ENCODE data around the gene PRR19.

Gene PRR19

DNA sequence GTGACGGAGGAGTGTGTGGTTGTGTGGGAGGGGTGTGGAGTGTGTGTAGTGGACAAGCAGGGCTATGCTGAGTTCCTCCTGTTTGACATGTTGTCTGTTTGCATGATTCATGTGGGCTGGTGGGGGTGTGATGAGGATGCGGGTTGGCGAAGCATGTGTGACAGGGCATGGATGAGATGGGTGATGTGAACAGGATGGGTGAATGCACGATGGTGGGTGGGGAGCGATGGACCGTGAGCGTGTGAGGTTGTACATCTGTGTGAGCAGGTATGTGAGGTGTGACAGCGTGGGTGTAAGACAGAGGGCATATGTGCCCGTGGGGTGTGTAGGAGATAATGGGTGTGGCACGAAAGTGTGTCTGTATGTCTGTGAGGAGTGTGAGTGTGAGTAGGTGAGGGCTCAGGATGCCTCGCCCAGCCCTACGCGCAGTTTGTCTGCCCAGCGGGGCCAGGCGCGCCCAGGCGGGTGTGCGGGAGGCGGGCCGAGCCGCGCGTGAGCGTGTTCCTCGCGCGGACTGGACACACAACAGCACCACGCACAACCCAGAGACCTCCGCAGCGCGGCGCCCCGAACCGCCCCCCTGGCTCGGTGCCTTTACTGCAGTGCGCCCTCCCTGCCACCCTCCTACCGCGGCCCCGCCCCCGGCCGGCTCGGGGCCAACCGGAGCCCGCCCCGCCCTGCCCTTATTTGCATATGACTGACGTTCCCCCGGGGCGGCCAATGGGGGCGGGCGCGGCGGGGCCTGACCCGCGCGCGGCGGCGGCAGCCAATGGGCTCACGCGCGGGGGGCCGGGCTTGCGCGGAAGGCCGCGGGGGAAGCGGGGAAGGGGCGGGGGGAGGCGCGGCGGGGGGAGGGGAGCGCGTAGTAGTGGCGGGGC lies 18.5 kb upstream of the PRR19 start:
- DNase-seq (ENCODE audit: low read depth in 2 of 2, low spot score in 1 of 2): peak; percentile 88 to 92

DNA sequence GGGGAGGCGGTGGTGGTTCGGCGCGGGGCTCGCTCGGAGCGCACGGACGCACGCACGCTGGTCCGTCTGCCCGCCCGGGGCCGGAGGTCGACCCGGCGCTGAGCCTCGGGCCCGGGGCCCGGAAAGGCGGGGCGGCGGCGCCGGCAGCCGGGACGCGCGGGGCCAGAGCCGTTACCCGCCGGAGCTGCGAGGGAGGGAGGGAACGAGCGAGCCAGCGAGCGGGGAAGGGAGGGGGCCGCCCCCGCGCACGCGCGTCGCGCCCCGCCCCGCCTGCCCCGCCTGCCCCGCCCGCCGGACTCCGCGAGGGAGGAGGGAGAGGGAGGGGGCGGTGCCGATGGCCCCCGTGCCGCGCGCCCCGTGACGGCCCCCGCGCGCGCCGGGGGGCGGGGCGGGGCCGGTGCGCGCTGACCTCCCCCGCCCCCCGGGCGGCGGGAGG lies 17.8 kb upstream of the PRR19 start:
- DNase-seq (ENCODE audit: low read depth in 2 of 2, low spot score in 1 of 2): peak; percentile 53 to 71

DNA sequence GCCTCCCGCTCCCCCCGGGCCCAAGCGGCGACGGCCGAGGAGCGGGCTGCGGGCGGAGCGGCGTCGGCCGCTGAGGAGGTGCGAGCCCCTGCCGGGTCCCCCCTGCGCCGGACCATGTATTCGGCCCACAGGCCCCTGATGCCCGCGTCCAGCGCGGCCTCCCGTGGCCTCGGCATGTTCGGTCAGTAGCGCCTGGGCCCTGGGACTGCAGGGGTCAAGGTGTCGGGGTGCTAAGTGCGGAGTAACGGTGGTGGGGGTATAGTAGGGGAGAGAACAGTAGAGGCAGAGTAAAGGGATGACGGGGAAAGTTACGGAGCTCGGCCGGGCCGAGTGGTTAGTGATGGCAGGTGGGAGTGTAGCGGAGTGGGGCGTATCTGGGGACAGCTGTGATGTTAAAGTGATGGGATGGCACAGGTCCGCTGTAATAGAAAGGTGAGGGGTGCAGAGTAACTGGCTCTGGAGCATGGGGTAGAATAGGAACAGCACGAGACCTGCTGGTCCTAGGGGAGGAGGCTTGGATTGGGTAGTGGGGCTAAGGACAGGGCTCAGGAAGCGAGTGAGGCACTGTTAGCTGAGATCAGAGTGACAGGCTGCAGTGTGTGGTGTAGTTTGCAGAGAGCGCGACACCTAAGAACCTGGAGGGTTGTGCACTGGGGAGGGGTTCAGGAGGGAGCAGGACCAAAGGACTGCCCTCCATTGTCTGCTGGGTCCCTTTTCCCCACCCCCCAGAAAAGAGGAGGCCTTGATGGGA lies 17.2 kb upstream of the PRR19 start:
- no peak for DNase-seq (ENCODE audit: low read depth in 2 of 2, low spot score in 1 of 2)

DNA sequence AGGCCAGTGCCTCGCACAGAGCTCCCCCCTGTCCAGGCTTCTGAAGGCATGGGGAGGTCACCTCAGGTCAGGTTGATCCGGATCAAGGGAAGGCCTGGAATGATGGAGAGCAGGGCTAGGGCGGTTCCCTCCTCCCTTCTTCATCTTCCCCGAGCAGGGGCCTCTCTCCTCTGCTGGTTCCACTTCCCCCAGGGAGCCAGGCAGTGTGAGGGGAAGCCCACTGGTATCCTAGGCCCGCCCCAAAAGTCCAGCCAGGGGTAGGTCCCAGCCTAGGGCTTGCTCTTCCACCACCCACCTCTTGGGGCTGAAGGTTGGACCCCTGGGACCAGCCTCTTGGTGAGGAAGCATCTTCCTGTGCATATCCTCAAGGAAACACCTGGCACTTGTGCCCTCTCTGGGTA lies 16.4 kb upstream of the PRR19 start:
- DNase-seq (ENCODE audit: low read depth in 2 of 2, low spot score in 1 of 2): no peak

DNA sequence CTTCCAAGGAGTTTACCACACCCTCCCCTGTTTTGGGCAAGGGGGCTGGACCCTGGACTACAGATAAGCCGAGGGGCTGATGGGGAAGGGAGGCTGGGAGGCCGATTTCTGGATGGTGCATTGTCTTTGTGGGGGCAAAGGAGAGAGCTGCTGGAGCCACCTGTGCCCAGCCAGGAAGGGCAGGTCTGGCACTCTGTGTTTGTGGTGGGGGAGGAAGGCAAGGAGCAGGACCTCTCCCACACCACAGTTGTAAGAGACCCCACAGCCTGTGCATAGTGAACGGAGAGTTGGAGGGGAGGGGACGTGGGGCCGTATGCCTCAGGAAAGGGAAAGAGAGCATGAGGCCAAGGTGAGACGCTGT lies 16.0 kb upstream of the PRR19 start:
- DNase-seq (ENCODE audit: low read depth in 2 of 2, low spot score in 1 of 2): no peak

DNA sequence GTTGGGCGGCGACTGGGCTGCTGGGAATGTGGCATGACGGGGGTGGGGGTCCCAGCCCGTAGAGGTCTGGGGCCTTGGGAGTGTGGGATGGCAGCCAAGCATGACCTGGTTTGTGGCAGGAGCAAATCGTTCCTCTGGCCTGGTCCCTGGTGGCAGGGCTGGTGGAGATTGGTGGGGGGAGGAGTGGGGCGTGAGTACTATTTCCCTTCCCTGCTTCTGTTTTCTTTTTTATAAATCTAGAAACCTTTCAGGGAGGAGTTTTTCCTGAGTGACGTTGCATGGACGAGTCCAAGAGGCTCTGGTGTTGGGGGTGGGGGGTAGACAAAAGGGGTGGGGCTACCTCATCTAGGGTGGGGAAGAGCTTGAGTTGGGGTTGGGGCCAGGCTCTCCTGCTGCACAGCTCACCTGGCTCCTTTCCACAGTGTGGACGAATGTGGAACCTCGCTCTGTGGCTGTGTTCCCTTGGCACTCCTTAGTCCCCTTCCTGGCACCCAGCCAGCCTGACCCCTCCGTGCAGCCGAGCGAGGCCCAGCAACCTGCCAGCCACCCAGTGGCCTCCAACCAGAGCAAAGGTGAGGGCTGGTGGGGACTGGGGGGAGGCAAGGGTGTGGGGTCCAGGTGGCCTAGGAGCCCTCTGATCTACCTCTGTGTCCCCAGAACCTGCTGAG lies 15.4 kb upstream of the PRR19 start:
- no peak for DNase-seq (ENCODE audit: low read depth in 2 of 2, low spot score in 1 of 2)

- DNase-seq (ENCODE audit: low read depth in 2 of 2, low spot score in 1 of 2): no peak
Observed at GRCh38 chr19:42287017-42287826, 14.7 kb upstream of the PRR19 start.

GRCh38 chr19:42287827-42288107 lies 14.2 kb upstream of the PRR19 start:
- DNase-seq (ENCODE audit: low read depth in 2 of 2, low spot score in 1 of 2): no peak

DNA sequence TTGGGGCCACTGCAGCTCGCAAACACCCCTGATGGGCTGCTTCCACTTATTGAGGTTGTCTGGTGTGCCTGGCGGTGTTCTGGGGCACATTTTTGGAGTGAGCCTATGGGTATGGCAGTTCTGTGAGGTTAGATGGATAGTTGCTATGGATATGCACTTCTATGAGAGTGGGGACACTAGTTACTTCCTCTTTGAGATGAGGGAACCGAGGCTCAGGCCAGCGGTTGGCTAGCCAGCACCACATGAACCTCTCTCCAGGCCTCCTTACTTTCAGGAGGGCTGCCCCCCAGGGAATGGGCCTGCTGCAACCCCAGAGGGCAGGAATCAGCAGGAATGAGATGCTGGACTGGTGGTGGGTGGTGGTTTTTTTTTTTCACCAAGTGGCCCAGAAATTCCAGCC lies 13.5 kb upstream of the PRR19 start:
- DNase-seq (ENCODE audit: low read depth in 2 of 2, low spot score in 1 of 2): no peak

DNA sequence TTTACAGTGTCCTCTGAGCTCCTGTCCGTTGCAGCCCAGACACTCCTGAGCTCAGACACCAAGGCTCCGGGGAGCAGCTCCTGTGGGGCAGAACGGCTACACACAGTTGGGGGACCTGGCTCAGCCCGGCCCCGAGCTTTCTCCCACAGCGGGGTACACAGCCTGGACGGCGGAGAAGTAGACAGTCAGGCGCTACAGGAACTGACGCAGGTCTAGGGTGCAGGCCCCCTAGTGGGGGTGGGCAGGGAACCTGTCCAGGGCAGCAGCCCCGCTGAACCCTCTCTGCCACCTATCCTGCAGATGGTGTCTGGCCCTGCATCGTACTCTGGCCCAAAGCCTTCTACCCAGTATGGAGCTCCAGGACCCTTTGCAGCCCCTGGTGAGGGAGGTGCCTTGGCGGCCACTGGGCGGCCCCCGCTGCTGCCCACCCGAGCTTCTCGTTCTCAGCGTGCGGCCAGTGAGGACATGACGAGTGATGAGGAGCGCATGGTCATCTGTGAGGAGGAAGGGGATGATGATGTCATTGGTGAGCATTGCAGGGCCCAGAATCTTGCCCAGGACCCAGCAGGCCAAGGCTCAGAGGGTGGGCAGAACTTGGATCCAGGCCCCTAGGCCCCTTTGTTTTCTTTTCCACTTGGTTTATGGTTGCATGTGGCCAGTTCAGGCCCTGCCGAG lies 12.9 kb upstream of the PRR19 start:
- DNase-seq (ENCODE audit: low read depth in 2 of 2, low spot score in 1 of 2): no peak

DNA sequence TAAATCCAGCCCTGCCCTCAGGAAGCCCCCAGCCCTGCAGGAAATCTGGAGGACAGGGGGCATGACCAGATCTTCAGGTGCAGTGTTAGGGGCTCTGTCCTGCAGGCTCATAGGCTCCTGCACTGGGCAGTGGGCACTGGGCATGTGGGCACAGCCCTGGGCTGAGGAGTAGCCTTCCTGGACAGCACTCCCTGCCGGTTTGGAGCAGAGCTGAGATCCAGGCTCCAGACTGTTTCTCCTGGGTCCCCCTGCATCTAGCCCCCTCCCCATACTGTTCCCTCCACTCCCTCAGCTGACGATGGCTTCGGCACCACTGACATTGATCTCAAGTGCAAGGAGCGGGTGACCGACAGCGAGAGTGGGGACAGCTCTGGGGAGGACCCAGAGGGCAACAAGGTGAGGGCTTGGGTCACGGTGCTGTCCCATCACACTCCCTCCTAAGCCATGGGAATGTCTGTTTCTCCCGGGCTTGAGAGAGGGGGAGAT lies 12.3 kb upstream of the PRR19 start:
- no peak for DNase-seq (ENCODE audit: low read depth in 2 of 2, low spot score in 1 of 2)

DNA sequence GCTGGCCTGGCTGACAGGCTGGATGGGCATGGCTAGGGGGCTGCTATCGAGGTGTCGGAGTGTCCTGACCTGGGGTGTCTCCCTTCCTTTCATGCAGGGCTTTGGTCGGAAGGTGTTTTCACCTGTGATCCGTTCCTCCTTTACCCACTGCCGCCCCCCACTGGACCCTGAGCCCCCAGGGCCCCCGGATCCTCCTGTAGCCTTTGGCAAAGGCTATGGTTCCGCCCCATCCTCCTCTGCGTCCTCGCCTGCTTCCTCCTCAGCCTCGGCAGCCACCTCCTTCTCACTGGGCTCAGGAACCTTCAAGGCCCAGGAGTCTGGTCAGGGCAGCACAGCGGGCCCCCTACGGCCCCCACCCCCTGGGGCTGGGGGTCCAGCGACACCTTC lies 11.8 kb upstream of the PRR19 start:
- no peak for DNase-seq (ENCODE audit: low read depth in 2 of 2, low spot score in 1 of 2)

DNA sequence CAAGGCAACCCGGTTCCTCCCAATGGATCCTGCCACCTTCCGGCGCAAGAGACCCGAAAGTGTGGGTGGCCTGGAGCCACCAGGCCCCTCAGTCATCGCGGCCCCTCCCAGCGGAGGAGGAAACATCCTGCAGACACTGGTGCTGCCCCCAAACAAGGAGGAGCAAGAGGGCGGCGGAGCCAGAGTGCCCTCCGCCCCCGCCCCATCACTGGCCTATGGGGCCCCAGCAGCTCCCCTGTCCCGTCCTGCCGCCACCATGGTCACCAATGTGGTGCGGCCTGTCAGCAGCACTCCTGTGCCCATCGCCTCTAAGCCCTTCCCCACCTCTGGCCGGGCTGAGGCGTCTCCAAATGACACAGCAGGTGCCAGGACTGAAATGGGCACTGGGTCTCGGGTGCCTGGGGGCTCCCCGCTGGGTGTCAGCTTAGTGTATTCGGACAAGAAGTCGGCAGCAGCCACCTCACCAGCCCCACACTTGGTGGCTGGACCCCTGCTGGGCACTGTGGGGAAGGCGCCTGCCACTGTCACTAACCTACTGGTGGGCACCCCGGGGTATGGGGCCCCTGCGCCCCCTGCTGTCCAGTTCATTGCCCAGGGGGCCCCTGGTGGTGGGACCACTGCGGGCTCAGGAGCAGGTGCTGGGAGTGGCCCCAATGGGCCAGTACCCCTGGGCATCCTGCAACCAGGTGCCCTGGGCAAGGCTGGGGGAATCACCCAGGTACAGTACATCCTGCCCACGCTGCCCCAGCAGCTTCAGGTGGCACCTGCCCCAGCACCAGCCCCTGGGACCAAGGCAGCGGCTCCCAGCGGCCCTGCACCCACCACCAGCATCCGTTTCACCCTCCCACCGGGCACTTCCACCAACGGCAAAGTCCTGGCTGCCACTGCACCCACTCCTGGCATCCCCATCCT lies 11.2 kb upstream of the PRR19 start:
- DNase-seq (ENCODE audit: low read depth in 2 of 2, low spot score in 1 of 2): no peak

GRCh38 chr19:42291435-42291810 lies 10.5 kb upstream of the PRR19 start:
- no peak for DNase-seq (ENCODE audit: low read depth in 2 of 2, low spot score in 1 of 2)

GRCh38 chr19:42292042-42292960 lies 9.6 kb upstream of the PRR19 start:
- no peak for DNase-seq (ENCODE audit: low read depth in 2 of 2, low spot score in 1 of 2)

DNA sequence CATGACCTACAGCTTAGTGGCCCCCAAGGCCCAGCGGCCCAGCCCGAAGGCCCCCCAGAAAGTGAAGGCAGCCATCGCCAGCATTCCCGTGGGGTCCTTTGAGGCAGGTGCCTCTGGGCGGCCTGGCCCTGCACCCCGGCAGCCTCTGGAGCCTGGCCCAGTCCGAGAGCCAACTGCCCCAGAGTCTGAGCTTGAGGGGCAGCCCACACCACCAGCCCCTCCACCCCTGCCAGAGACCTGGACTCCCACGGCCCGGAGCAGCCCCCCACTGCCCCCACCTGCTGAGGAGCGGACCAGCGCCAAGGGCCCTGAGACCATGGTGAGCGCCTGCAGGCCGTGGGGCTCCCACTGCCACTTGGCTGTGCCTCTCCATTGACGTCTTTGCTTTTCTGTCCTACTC lies 9.0 kb upstream of the PRR19 start:
- DNase-seq (ENCODE audit: low read depth in 2 of 2, low spot score in 1 of 2): no peak

DNA sequence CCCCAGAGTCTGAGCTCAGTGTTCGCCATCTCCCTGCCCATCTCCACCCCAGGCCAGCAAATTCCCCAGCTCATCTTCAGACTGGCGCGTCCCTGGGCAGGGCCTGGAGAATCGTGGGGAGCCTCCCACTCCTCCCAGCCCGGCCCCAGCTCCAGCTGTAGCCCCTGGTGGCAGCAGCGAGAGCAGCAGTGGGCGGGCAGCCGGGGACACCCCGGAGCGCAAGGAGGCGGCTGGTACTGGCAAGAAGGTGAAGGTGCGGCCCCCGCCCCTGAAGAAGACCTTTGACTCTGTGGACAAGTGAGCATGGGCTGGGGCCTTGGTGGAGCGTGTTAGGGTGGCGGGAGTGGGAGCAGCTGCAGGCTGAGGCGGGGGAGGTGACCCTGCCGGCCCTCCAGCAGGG lies 8.4 kb upstream of the PRR19 start:
- DNase-seq (ENCODE audit: low read depth in 2 of 2, low spot score in 1 of 2): no peak

DNA sequence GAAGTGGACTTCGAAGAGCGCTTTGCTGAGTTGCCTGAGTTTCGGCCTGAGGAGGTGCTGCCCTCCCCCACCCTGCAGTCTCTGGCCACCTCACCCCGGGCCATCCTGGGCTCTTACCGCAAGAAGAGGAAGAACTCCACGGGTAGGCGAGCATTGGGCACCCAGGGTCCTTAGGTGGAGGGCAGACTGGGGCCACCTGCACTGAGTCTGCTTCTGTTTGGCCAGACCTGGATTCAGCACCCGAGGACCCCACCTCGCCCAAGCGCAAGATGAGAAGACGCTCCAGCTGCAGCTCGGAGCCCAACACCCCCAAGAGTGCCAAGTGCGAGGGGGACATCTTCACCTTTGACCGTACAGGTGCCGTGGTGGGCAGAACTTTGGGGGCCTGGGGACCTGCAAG lies 8.0 kb upstream of the PRR19 start:
- DNase-seq (ENCODE audit: low read depth in 2 of 2, low spot score in 1 of 2): no peak

Data from stimulated activated CD8-positive, alpha-beta memory T cell treated with anti-CD3 and anti-CD28 coated beads, Interleukin-4, amount 100 ng/mL, for 1 hour (primary cell).